Left lobe of liver (tissue), 2 donors: ENCODE results near the gene CAPN2. TPM values are rescaled to one million over a fixed set of nuclear protein-coding genes. Genes with fewer than 3 reads are reported as not detected.
A peak's percentile ranks its signal among the peaks of the same experiment; 100 is the strongest.

Source experiments
- ATAC-seq: fragments of 200-7000 bp; cut with Tn5 transposase; one replicate; pipeline ENCODE4 v1.9.1; 2020; ENCODE audit warnings: mild to moderate bottlenecking, moderate library complexity
- DNase-seq: peaks from one replicate; pipeline ENCODE4 v3.0.0-alpha.2; 2020; ENCODE audit warnings: low spot score
- total RNA-seq: library from RNA; stranded (reverse); gene quantifications from one replicate; pipeline ENCODE4 v1.2.1, GENCODE V29; 2021
- donor health status: DM: no; HTN: no; CAD: no; lungs with moderate emphysema.
- donor health status: DM: no; HTN: yes; CAD: no.

The CAPN2 gene
- 25.1 TPM for total RNA-seq

- ATAC-seq (peak; percentile 96), DNase-seq (peak; percentile 85)
Measured at GRCh38 chr1:223712194-223712849, at the start of gene CAPN2. Gene CAPN2 (plus strand): TSS chr1:223712539. CDS start chr1:223712641, 102 bp downstream.

DNA sequence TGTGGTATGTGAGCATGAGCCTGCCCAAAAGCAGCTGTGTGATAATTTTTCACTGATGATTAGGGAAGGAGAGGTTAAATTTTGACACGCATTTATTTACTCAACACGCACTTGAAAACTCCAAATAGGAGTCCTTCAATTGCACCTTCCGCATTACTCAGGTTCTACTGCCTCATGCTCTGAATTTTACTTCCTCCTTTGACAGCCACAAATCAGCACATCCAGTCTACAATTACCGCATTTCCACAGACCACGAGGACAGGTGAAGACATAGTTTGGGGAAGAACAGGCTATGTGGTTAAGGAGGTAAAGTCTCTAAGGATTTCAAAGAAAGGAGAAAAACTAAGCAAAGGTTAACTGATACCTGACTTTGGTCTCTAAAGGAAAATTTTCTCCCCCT is 49.4 kb upstream of the CAPN2 start:
- DNase-seq (no peak), ATAC-seq (no peak)

- ATAC-seq: no peak
Measured at GRCh38 chr1:223664106-223664505, 48.2 kb upstream of the CAPN2 start.

GRCh38 chr1:223665592-223666312 is 46.6 kb upstream of the CAPN2 start, which contains the start of gene CAPN8:
Gene CAPN8 (minus strand): TSS chr1:223665701. CDS start chr1:223665646, 55 bp downstream.
- no peak for ATAC-seq
- DNase-seq: no peak

More at GRCh38 chr1:223664106-223664505, 48.2 kb upstream of the CAPN2 start:
- DNase-seq: no peak

- no peak for ATAC-seq
- no peak for DNase-seq
Measured at GRCh38 chr1:223667484-223668182, 44.7 kb upstream of the CAPN2 start.

GRCh38 chr1:223669003-223669795 is 43.1 kb upstream of the CAPN2 start:
- DNase-seq (no peak), ATAC-seq (no peak)

DNA sequence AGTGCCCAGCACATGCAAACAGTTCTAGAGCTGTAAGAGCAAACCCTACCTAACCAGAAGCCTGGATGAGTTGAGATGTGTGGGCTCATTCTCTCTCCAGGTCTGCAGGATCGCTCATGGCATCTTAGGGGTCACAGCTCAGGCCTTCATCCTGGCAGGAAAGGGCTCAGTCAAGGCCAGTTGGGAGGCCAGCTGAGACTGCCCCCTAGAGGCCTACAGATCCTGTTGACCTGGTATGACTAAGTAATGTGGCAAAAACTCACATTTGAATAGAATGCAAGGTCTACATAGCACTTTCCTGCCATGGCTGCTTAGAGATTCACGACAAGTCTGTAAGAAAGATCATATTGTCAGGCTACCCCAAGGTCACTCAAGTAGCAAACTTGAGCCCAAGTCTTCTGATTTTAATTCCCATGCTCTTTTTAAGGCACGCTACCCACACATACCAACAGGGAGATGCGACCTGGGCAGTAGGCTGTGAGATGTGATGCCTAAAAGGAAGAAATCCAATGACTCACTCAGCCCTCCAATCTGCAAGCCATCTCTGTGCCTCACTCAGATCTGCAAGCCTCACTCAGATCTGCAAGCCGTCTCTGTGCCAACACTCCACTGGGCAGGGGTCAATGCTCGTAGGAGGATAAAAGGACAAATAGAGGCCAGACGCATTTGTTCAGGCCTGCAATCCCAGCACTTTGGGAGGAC is 41.7 kb upstream of the CAPN2 start:
- ATAC-seq: peak; percentile 98
- peak; percentile 51 for DNase-seq

GRCh38 chr1:223674119-223674890 is 38.0 kb upstream of the CAPN2 start:
- DNase-seq (no peak), ATAC-seq (no peak)

- no peak for ATAC-seq
- no peak for DNase-seq
Measured at GRCh38 chr1:223678841-223679240, 33.5 kb upstream of the CAPN2 start.

- DNase-seq (no peak), ATAC-seq (no peak)
Measured at GRCh38 chr1:223680188-223680587, 32.2 kb upstream of the CAPN2 start.

DNA sequence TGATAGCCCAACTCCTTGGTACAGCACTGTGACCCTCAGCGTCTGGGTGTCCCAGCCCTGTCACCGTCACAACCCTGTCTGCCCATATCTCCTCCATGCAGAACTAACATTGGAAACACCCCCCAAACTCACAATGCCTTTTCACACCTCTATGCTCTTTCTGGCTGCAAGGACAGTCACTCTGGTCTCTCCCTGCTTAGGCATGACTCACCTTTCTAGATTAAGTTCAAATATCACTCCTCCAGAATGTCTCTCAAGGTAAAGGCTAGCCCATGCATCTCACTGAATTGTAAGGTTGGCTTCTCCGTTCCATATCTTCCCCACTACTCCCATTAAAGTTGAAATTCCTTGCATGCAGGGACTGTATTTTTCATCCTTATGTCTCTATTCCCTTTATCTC is 29.8 kb upstream of the CAPN2 start:
- no peak for ATAC-seq
- DNase-seq: no peak

DNA sequence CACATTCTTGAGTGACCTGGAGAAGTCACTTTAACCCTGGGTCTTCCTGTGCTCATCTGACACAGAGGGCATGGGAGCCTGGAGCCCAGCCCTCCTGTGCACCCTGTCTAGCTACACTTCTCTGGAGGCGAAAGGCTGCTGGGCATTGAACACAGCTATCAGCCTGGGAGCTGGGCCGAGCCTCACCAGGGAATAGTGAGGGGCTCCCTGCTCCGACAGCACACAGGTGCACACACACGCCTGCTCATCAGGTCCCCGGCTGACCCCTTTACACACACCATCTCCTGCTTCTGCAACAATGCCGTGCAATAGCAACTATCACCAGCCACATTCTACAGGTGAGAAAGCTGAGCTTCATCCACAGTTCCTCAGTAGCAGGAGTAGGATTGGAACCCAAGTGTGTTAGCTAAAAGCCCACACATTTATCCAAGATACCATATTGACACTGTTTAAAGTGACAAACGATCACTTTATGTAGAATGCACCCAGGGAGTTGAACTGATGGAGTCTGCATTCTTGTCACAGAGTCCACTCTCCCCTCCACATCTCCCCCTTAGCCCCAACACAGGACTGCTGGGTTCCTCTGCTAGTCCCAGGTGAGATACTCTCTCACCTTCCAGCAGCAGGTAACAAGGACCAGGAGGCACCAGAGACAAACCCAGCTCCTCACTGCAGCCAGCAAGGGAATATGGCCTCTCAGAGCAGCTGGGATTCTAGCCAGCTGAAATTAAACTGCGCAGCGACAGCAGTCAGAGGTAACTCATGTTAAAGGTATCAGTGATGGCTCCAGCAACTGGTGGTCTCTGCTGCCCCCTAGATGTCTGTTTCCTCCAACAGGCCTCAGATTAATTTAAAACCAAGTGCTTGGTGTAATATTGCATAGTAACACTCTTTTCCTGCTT is 28.5 kb upstream of the CAPN2 start:
- ATAC-seq (peak; percentile 93), DNase-seq (peak; percentile 66)

DNA sequence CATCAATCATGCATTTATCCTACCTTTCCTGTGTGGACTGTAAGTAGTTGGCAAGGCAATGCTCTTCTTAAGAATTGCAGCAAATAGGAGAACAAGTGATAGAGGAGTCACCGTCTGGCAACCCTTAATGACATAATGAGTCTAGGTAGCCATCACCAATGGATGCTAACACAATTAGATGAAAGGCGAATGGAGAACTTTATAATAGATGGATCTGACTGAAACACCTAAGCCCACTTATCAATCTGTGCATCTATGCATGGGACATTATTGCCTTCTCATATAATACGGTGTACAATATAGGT is 27.9 kb upstream of the CAPN2 start:
- ATAC-seq (no peak), DNase-seq (no peak)

GRCh38 chr1:223691121-223691520 is 21.2 kb upstream of the CAPN2 start:
- DNase-seq (no peak), ATAC-seq (no peak)

DNA sequence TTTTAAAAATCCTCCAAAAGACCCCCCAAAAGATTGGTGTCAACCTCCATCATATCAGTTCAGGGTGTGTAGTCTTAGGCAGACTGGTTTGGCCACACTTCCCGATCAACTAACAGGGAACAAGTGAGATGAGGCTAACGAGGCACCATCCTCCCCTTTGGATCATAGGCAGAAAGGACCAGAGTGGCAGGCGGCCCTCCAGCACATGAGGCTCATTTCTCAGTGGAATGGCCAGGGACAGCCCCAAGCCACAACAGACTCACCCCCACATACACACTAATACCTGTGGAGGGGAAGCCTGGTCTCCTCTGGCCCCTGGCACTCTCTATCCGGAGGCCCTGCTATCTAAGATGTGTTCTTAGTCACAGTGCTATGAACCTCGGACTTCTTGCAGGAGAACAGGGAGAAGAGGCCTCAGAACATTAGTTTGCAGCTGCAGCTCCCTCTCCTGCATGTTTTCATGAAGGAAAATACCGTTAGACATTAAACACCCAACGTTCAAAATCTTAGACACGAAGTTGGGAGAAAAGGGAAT is 17.3 kb upstream of the CAPN2 start:
- DNase-seq (no peak), ATAC-seq (no peak)

GRCh38 chr1:223695941-223696340 is 16.4 kb upstream of the CAPN2 start:
- ATAC-seq (no peak), DNase-seq (no peak)

GRCh38 chr1:223700388-223700918 is 11.9 kb upstream of the CAPN2 start:
- ATAC-seq (no peak), DNase-seq (no peak)

- DNase-seq (no peak), ATAC-seq (no peak)
Measured at GRCh38 chr1:223700942-223701637, 11.2 kb upstream of the CAPN2 start.
